ENCODE measurements around the gene TBXA2R.
A peak's percentile ranks its signal among the peaks of the same experiment; 100 is the strongest.

Gene TBXA2R

DNA sequence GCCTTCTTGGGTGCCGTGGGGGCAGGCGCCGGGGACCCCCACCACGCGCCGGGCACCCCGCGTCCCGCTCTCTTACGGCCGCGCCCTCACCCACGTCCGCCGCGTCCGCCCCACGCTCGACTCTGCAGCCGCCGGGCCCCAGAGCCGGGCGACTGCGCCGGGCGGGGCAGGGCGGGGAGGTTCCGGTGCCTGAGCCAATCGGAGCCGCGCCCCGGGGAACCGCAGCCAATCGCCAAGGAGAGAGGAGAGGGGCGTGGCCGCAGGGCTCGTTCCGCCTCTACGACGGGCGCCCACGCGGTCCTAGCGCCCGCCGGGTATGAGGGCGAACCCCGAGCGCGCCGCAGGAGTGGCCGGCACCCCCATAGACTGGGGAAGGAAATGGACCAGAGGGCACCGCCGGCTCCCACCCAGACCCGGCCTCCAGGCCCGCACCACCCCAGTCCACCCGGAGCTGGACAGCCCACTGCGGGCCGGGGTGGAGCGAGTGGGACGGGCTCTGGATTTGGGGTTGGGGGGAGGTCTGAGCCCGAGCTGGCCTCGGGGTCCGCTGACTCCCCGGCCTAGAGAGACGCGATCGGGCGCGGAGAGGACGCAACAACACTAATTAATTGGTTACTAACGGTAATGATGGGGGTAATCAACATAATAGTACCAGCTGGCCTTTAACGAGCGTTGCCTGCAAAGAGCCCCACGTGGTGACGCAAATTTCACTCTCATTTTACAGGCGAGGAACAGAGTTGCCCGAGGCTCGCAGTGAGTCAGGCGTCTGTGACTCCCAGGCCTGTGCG lies 49.0 kb downstream of the TBXA2R start, which contains the start of gene MFSD12:
Gene MFSD12, minus strand, starts transcription at position 126 of the 788 bp plus-strand sequence. CDS start 183 bp downstream, outside the sequence.
- TF ChIP-seq, protein P1, sequence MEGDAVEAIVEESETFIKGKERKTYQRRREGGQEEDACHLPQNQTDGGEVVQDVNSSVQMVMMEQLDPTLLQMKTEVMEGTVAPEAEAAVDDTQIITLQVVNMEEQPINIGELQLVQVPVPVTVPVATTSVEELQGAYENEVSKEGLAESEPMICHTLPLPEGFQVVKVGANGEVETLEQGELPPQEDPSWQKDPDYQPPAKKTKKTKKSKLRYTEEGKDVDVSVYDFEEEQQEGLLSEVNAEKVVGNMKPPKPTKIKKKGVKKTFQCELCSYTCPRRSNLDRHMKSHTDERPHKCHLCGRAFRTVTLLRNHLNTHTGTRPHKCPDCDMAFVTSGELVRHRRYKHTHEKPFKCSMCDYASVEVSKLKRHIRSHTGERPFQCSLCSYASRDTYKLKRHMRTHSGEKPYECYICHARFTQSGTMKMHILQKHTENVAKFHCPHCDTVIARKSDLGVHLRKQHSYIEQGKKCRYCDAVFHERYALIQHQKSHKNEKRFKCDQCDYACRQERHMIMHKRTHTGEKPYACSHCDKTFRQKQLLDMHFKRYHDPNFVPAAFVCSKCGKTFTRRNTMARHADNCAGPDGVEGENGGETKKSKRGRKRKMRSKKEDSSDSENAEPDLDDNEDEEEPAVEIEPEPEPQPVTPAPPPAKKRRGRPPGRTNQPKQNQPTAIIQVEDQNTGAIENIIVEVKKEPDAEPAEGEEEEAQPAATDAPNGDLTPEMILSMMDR (IDR thresholded peaks at IDR 0.05; ENCODE audit: unreplicated experiment in 3 of 3) = no peak
- H3K9me3 Mint-ChIP-seq = no peaks in the 10 kb centered on the region
- H3K27me3 Mint-ChIP-seq (ENCODE audit: low read depth) = no peaks in the 10 kb centered on the region
- H3K36me3 Mint-ChIP-seq (ENCODE audit: low read depth) = no peaks in the 10 kb centered on the region
- H3K4me1 Mint-ChIP-seq = peaks cover 25% of the 10 kb centered on the region
- H3K27ac Mint-ChIP-seq = peak within 1 kb of the TSS; percentile 44 to 82 (median 66)
- H3K4me3 Mint-ChIP-seq = peak within 1 kb of the TSS; percentile 96 to 99 (median 97)

DNA sequence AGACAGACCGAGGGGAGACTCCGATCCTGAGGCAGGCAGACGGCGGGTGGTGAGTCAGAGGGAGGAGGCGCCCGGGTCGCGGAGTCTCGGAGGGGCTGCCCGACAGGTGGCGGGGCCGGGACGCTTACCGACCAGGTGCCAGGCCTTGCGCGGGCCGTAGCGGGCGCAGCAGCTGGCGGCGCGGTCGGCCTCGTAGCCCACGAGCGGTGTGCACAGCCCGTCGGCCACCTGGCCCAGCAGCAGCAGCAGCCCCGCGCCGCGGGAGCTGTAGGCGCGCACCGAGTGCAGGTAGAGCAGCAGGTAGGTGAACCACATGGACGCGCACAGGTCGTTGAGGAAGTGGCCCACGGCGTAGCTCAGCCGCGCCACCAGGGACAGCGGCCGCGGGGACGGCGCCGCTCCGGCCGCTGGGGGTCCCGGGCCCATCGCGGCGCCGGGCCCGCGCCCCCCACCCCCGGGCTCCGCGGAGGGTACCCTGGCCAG lies 49.7 kb downstream of the TBXA2R start:
- Mint-ChIP-seq H3K4me1 (peaks cover 25% of the 10 kb centered on the region), H3K36me3 (ENCODE audit: low read depth) (no peaks in the 10 kb centered on the region), H3K27ac (peak overlapping the region in 1 of 3 experiments; percentile 82), H3K9me3 (no peaks in the 10 kb centered on the region), H3K27me3 (ENCODE audit: low read depth) (no peaks in the 10 kb centered on the region), H3K4me3 (peak overlapping the region; percentile 96 to 99 (median 97))
- TF ChIP-seq, protein P1 (IDR thresholded peaks at IDR 0.05; ENCODE audit: unreplicated experiment in 3 of 3) = no peak

DNA sequence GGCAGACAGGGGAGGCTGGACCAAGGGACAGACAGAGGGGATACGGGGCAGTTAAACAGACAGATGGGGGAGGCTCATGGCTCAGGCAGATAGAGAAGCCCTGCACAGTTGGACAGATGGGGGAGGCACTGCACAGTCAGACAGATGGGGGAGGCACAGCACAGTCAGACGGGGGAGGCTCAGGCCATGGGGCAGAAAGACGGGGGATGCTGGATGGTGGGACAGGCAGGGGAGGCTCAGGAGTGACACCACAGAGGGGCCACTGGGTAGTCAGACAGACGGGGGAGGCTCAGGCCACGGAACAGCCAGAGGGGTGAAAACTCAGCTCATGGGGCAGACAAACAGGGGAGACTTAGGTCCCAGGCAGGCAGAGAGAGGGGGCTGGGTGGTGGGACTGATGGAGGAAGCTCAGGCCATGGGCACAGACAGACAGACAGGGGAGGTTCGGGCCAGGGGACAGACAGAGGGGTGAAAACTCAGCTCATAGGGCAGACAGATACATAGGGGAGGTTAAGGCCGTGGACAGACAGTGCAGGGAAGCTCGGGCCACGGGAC lies 50.2 kb downstream of the TBXA2R start:
- Mint-ChIP-seq H3K4me1 (peaks cover 25% of the 10 kb centered on the region), H3K27me3 (ENCODE audit: low read depth) (no peaks in the 10 kb centered on the region), H3K27ac (peak overlapping the region in 1 of 3 experiments; percentile 82), H3K36me3 (ENCODE audit: low read depth) (no peaks in the 10 kb centered on the region), H3K4me3 (peak overlapping the region; percentile 96 to 99 (median 97)), H3K9me3 (no peaks in the 10 kb centered on the region)
- TF ChIP-seq, protein P1 (IDR thresholded peaks at IDR 0.05; ENCODE audit: unreplicated experiment in 3 of 3) = no peak

DNA sequence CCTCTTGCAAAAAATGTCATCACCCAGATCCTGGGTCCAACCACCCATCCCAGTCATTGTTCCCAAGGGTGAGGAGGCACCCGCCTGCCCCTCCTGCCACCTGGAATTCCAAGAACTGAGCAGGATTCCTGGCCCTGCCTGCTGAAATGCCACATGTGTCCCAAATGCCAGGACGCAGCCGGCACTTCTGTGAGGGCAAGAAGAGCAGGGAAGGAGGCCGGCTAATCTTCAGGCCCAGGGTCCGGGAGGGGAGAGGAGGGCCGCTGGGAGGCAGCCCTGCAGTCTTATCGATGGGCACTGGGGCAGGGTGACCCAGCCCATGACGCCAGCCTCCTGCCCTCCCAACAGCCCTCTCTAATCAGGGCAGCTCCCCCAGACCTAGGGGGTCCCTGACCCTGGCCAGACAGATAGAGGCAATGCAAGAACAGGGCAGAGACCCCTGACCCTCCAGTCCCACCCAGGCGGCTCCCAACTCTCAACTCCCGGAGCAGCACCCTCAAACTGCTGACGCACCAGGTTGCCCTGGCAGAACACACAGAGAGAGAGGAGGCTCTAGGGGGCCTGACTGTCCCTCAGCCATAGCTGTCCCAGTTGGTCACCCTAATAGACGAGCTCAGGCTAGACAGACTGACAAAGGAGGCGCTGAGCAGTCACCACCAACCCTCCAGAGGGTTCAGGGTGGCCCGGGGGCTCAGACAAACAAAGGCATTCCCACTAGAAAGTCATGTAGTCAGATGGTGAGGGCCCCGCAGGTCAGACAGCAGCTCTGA lies 50.8 kb downstream of the TBXA2R start:
- no peaks in the 10 kb centered on the region for H3K9me3 Mint-ChIP-seq
- H3K4me3 Mint-ChIP-seq = peak overlapping the region; percentile 96 to 99 (median 97)
- H3K27me3 Mint-ChIP-seq (ENCODE audit: low read depth) = no peaks in the 10 kb centered on the region
- no peak overlapping the region for H3K27ac Mint-ChIP-seq
- no peaks in the 10 kb centered on the region for H3K36me3 Mint-ChIP-seq (ENCODE audit: low read depth)
- TF ChIP-seq, protein P1 (IDR thresholded peaks at IDR 0.05; ENCODE audit: unreplicated experiment in 3 of 3) = no peak
- peaks cover 25% of the 10 kb centered on the region for H3K4me1 Mint-ChIP-seq

DNA sequence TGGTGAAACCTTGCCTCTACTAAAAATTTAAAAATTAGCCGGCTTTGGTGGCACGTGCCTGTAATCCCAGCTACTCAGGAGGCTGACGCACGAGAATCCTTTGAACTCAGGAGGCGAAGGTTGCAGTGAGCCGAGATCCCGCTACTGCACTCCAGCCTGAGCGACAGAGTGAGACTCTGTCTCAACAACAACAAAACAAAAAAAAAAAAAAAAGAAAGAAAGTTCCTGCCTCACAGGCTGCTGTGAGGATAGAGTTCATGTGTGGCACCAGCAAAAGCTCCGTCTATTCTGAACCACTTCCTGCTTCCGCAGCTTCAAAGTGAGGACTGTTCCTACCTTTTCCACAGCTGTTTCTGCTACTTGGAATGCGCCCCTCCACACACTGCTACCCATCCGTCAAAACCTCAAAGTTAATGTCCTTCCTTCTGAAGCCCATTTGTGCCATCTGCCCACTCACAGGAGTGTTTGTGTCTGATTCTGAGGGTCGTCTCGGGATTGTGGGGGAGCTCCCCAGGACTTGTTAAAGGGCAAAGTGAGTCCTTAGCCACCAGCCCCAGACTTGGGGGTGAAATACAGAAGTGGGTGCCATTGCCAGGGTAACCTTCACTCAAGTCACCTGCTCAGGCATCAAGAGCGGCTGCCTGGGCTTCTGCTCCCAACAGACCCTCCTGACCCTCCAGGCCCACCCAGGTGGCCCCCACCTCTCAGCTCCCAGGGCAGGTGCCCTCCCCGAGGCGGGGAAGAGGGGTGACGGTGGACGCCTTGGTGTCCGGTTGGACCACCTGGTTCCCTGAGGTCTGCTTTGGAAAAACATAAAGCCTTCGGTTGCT lies 52.2 kb downstream of the TBXA2R start:
- Mint-ChIP-seq H3K27me3 (ENCODE audit: low read depth) (no peaks in the 10 kb centered on the region), H3K4me3 (peak overlapping the region; percentile 75 to 96 (median 81))
- TF ChIP-seq, protein P1 (IDR thresholded peaks at IDR 0.05; ENCODE audit: unreplicated experiment in 3 of 3) = no peak

More for the DNA sequence above, 52.2 kb downstream of the TBXA2R start:
- Mint-ChIP-seq H3K9me3 (no peaks in the 10 kb centered on the region), H3K4me1 (peaks cover 25% of the 10 kb centered on the region), H3K36me3 (ENCODE audit: low read depth) (no peaks in the 10 kb centered on the region), H3K27ac (peak overlapping the region in 2 of 3 experiments; percentile 58 to 59)

Measured in nephron (organoid).